Uterus (tissue), 2 donors: ENCODE results near the gene MYO18B.

ENCODE experiments used
- CTCF ChIP-seq, 4 experiments: fragments of 200-600 bp in 2 of 4; fragments of 450-650 bp in 2 of 4; sonication (generic) in 2 of 4; IDR thresholded peaks; one replicate each; pipeline ENCODE4 v1.5.1; 2016 to 2019; ENCODE audit warnings: antibody characterized with exemption in 4 of 4, mild to moderate bottlenecking in 2 of 4, moderate library complexity in 1 of 4
- POLR2A ChIP-seq, 2 donors: fragments of 450-650 bp; IDR thresholded peaks; one replicate each; pipeline ENCODE4 v1.6.1; 2016; ENCODE audit warnings: antibody characterized with exemption in 2 of 2, mild to moderate bottlenecking in 1 of 2, moderate library complexity in 1 of 2

DNA sequence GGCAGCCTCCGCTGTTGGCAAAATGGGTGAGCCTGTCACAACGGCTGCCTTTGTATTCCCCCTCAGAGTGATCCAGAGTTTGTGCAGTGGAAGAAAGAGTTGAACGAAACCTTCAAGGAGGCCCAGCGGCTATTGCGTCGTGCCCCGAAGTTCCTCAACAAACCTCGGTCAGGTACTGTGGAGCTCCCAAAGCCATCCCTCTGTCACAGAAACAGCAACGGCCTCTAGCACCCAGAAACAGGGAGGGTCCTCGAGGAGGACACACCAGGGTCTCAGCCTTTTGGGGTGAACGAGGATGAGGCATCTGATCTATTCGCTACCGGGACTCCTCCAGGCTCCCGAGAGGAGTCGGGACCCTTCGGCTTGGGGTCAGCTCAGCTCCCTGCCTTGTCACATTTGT, 19.8 kb upstream of the MYO18B start:
- TF ChIP-seq CTCF (IDR thresholded peaks at IDR 0.05) (no peak), POLR2A (IDR thresholded peaks at IDR 0.05) (no peak)
